Hematopoietic multipotent progenitor cell treated with erythropoietin and hydrocortisone succinate and interleukin-3 and kit ligand, for 15 days (in vitro differentiated cells): ENCODE results near the gene SRC.

Source experiments
- DNase-seq: peaks from one replicate; pipeline ENCODE4 v3.0.0-alpha.2; 2015; ENCODE audit warnings: low spot score

SRC gene

DNA sequence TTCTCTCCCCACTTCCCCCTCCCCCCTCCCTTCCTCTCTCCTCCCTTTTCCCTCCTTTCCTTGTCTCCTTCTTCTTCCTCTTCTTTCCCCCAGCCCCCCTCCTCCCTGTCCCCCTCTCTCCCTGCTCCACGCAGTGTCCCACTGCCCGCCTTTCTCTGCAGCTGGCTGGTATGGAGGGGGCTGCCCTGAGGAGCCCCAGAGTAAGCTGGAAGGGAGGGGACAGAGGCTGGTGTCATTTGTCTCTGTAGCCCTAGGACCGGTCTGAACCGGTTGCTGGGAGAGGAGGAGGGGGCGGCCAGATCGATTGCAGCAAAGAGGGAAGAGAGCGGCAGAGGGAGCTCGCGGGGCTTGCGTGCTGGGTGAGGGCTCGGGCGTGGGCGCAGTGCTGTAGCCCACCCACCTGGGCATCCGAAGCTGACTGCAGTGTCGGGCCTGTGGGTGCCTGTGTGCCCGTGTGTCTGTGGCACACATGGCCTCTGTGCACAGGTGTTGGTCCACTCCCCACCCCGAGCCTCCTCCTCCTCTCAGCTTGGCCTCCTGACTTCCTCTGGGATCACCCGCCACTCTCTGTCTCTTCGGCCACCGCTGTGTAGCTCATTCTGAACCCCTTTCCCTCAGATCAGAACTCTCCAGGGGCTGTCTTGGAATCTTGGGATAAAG is 50.6 kb downstream of the SRC start:
- no peak for DNase-seq

- DNase-seq, result no peak
Measured at GRCh38 chr20:37397076-37397953, 51.4 kb downstream of the SRC start.

- DNase-seq, result no peak
Measured at GRCh38 chr20:37397954-37398749, 52.2 kb downstream of the SRC start.

DNA sequence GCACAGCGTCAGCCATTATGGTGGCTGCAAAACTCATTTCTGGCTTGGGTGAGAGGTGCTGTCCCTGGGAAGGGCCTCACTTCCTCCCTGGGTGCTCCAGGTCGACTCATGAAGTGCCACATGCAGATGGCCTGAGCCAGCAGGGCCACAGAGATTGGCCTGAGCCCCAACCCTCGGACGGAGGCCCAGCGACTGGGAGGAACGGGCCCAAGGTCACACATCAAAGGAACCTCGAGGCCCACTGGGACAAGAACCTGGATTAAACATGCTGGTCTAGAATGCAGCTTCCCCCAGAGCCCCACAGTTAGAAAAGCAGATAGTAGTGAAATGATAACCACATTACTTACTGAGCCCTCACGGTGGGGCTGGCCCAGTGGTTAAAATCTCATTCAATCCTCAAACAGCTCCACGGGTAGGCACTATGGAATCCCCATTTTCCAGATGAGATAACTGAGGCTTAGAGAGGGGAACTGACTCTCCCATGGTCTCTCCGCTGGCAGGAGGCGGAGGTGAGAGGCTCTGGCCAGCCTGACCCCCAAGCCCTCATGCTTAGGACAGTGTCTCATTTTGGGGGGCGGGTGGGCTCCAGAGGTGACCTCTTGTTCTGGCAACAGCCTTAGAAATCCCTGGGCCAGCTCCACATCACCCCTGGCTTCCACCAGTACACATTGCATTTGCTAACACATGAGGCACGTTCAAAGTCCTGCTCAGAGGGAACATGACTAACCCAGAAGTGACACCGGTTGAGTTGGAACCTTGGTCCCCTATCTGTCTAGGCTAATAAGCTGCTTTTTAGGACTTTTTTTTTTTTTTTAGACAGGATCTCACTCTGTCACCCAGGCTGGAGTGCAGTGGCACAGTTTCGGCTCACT is 53.0 kb downstream of the SRC start:
- no peak for DNase-seq

DNA sequence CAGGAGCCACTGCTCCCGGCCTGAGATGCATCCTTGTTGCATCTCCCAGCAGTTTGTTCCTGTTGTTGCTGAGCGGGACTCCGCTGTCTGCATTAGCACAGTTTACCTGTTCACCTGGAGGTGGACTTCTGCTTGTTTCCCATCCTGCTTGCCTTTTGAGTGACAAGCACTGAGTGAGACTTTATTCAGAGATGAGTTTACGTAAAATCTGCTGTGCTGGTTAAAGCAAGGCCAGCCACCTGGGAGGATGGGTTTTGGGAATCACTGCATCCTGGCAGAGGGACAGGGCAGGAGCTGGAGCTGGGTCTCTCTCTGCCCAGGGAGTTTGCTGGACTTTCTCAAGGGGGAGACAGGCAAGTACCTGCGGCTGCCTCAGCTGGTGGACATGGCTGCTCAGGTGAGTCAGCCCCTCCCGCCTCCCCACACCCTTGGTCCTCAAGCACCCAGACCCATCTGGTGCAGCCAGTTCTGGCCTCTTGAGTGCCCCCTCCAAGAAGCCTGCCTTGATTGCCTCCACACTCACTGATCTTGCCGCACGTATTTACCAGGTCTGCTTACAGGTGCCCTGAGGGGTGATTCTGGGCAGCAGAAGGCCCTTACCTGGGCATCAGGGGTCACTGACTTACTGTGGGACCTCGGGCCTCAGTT is 55.5 kb downstream of the SRC start:
- DNase-seq, result no peak

GRCh38 chr20:37401930-37402675 is 56.2 kb downstream of the SRC start:
- DNase-seq, result no peak

GRCh38 chr20:37403107-37404033 is 57.4 kb downstream of the SRC start:
- DNase-seq, result no peak

- no peak for DNase-seq
Measured at GRCh38 chr20:37404461-37404890, 58.5 kb downstream of the SRC start.

- DNase-seq, result no peak
Measured at GRCh38 chr20:37405351-37405897, 59.5 kb downstream of the SRC start.

GRCh38 chr20:37406010-37406998 is 60.4 kb downstream of the SRC start:
- no peak for DNase-seq

GRCh38 chr20:37407019-37407566 is 61.2 kb downstream of the SRC start:
- DNase-seq, result no peak

- no peak for DNase-seq
Measured at GRCh38 chr20:37407573-37408002, 61.6 kb downstream of the SRC start.

- DNase-seq, result no peak
Measured at GRCh38 chr20:37408302-37409193, 62.6 kb downstream of the SRC start.

- DNase-seq, result no peak
Measured at GRCh38 chr20:37411408-37412219, 65.7 kb downstream of the SRC start.

DNA sequence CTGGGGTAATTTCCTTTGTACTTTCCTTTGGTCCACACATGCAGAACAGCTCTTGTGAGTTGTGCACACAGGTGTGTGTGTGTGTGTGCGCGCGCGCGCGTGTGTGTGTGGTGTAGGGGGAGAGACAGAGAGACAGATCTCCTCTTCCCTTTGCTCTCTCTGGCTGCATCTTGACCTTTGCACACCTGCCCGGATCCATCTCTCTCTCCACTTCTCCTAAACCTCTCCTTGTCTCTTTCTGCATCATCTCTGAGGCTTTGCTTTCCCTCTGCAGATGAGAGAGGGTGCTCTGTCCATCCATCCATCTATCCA is 67.0 kb downstream of the SRC start:
- DNase-seq, result no peak

- DNase-seq, result no peak
Measured at GRCh38 chr20:37413379-37413778, 67.4 kb downstream of the SRC start.
